ENCODE measurements around the gene NIPBL. TPM values are rescaled to one million over a fixed set of nuclear protein-coding genes. Genes with fewer than 3 reads are reported as not detected.

The NIPBL gene
- total and polyA plus RNA-seq, 10 of the 15 experiments (the other 5 are each of a cell fraction or from before 2014, with no cell fraction given): 10.4 to 50.4 (median 20.2) TPM

DNA sequence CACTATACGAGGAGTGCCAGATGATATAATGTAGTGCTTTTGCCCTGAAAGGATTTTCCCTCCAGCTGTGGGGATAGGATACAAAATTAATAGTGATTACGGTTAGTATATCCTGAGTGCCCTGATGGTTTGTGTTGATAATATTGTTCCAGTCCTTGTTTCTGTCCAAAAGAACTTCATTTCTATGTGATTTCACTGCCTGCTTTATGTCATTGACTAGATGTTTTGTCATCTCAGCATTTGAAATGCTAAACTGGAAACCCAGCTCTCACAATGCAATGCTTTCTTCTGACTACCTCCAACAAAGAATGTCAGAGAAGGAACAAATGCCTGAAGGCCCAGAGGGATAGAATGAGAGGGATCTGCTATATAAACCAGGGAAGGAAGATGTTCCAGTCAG is 177.8 kb downstream of the NIPBL start:
- WGBS (ENCODE audit: insufficient coverage, insufficient replicate concordance, low lambda C conversion rate, missing lambda C conversion rate): 100% methylated on average over 2 of the region's 2 CpGs
- H3K36me3 ChIP-seq (ENCODE audit: control insufficient read depth in 2 of 2, insufficient read depth in 2 of 2, low read length in 1 of 2): peaks cover 0 to 13% of the 10 kb centered on the region in 2 experiments; a peak in 3 of 4 replicates
- CTCF ChIA-PET: interaction anchor here (1.0 kb wide), 1 partner anchor 10 kb away, joined by 3 read pairs; no protein-coding TSS in a partner anchor
- no peak overlapping the region for H3K27ac ChIP-seq (ENCODE audit: control insufficient read depth, insufficient read depth)
- DNase-seq (ENCODE audit: low read depth, low spot score) (no peak), ATAC-seq (no peak), FAIRE-seq (no peak)
- BruUV-seq (replicated peaks): no TSS peak
- H4K20me1 ChIP-seq (ENCODE audit: control insufficient read depth, insufficient read depth): no peaks in the 10 kb centered on the region
- H3K27me3 ChIP-seq (replicated peaks in 1 of 2; ENCODE audit: control insufficient read depth in 2 of 2, insufficient read depth in 2 of 2, low read length in 1 of 2): no peaks in the 10 kb centered on the region
- H3K79me2 ChIP-seq (ENCODE audit: control insufficient read depth, insufficient read depth, low read length): no peaks in the 10 kb centered on the region
- no peak overlapping the region for H2AFZ ChIP-seq (ENCODE audit: control insufficient read depth, low read depth, low read length)
- no peak overlapping the region for H3K9ac ChIP-seq (ENCODE audit: control insufficient read depth, insufficient read depth, low read length)
- in situ Hi-C loops (cut with MboI) (no loop called here), intact Hi-C loops (cut with micrococcal nuclease; ENCODE audit: unreplicated experiment) (no loop called here)
- SMC1A ChIA-PET (ENCODE audit: uncharacterized antibody, unreplicated experiment): interaction anchor here (1.2 kb wide), 1 partner anchor 9 kb away, joined by 3 read pairs; no protein-coding TSS in a partner anchor
- RAD21 ChIA-PET (ENCODE audit: unreplicated experiment): no interaction called here
- TF ChIP-seq SREBF1 (IDR thresholded peaks at IDR 0.05; ENCODE audit: low read length): no peak
- TF ChIP-seq, protein P1, sequence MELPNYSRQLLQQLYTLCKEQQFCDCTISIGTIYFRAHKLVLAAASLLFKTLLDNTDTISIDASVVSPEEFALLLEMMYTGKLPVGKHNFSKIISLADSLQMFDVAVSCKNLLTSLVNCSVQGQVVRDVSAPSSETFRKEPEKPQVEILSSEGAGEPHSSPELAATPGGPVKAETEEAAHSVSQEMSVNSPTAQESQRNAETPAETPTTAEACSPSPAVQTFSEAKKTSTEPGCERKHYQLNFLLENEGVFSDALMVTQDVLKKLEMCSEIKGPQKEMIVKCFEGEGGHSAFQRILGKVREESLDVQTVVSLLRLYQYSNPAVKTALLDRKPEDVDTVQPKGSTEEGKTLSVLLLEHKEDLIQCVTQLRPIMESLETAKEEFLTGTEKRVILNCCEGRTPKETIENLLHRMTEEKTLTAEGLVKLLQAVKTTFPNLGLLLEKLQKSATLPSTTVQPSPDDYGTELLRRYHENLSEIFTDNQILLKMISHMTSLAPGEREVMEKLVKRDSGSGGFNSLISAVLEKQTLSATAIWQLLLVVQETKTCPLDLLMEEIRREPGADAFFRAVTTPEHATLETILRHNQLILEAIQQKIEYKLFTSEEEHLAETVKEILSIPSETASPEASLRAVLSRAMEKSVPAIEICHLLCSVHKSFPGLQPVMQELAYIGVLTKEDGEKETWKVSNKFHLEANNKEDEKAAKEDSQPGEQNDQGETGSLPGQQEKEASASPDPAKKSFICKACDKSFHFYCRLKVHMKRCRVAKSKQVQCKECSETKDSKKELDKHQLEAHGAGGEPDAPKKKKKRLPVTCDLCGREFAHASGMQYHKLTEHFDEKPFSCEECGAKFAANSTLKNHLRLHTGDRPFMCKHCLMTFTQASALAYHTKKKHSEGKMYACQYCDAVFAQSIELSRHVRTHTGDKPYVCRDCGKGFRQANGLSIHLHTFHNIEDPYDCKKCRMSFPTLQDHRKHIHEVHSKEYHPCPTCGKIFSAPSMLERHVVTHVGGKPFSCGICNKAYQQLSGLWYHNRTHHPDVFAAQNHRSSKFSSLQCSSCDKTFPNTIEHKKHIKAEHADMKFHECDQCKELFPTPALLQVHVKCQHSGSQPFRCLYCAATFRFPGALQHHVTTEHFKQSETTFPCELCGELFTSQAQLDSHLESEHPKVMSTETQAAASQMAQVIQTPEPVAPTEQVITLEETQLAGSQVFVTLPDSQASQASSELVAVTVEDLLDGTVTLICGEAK (IDR thresholded peaks at IDR 0.05; ENCODE audit: borderline replicate concordance): no peak
- TF ChIP-seq MTA2 (IDR thresholded peaks at IDR 0.05; ENCODE audit: low read depth): no peak
- no peak for TF ChIP-seq SP1 (IDR thresholded peaks at IDR 0.05; ENCODE audit: low read depth, low read length)
- no peak for TF ChIP-seq CHD1 (IDR thresholded peaks at IDR 0.05; ENCODE audit: low read depth, low read length)
- TF ChIP-seq, protein P2, sequence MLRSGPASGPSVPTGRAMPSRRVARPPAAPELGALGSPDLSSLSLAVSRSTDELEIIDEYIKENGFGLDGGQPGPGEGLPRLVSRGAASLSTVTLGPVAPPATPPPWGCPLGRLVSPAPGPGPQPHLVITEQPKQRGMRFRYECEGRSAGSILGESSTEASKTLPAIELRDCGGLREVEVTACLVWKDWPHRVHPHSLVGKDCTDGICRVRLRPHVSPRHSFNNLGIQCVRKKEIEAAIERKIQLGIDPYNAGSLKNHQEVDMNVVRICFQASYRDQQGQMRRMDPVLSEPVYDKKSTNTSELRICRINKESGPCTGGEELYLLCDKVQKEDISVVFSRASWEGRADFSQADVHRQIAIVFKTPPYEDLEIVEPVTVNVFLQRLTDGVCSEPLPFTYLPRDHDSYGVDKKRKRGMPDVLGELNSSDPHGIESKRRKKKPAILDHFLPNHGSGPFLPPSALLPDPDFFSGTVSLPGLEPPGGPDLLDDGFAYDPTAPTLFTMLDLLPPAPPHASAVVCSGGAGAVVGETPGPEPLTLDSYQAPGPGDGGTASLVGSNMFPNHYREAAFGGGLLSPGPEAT (IDR thresholded peaks at IDR 0.05; ENCODE audit: low read depth): no peak
- no peak for TF ChIP-seq CBFB (IDR thresholded peaks at IDR 0.05; ENCODE audit: low read depth)
- TF ChIP-seq EP300 (IDR thresholded peaks at IDR 0.05; ENCODE audit: borderline replicate concordance in 1 of 2, control insufficient read depth in 1 of 2, low read depth in 2 of 2, low read length in 2 of 2): no peak
- POLR2A ChIA-PET: no interaction called here
- no peaks in the 10 kb centered on the region for H3K4me1 ChIP-seq (ENCODE audit: control insufficient read depth, insufficient read depth, low read length)
- no peaks in the 10 kb centered on the region for H3K9me3 ChIP-seq (replicated peaks; ENCODE audit: control insufficient read depth, insufficient read depth, low read length)
- no peak overlapping the region for H3K4me3 ChIP-seq
- no peak overlapping the region for H3K4me2 ChIP-seq (ENCODE audit: control insufficient read depth, insufficient read depth)
